Measurements from ENCODE around the gene CCDC33. TPM values are rescaled to one million over a fixed set of nuclear protein-coding genes. Genes with fewer than 3 reads are reported as not detected.

The CCDC33 gene
- total and polyA plus RNA-seq, 4 donors, result 0.99 to 7.4 (median 2.6) TPM

GRCh38 chr15:74262151-74262550 lies 26.0 kb downstream of the CCDC33 start:
- no peaks in the 10 kb centered on the region for H3K36me3 ChIP-seq (ENCODE audit: control insufficient read depth, insufficient read depth, low read length)
- peaks cover 2% of the 10 kb centered on the region for H3K27me3 ChIP-seq (ENCODE audit: control insufficient read depth, insufficient read depth, low read length)
- peaks cover 47% of the 10 kb centered on the region for H3K4me1 ChIP-seq (ENCODE audit: control insufficient read depth, insufficient read depth, low read length)
- WGBS (ENCODE audit: insufficient coverage), result 88% methylated on average over 1 of the region's 2 CpGs
- no peak for DNase-seq (ENCODE audit: low read depth in 4 of 6, low spot score in 6 of 6)
- H3K4me3 ChIP-seq (ENCODE audit: low read depth, low read length), result no peak overlapping the region
- H3K27ac ChIP-seq (ENCODE audit: low read depth, low read length), result no peak overlapping the region
- H3K9me3 ChIP-seq (ENCODE audit: control insufficient read depth, insufficient read depth, low read length), result no peaks in the 10 kb centered on the region

- WGBS (ENCODE audit: insufficient coverage), result 44% methylated on average over 3 of the region's 5 CpGs
- Histone ChIP-seq H3K4me3 (ENCODE audit: low read depth, low read length) (no peak overlapping the region), H3K9me3 (ENCODE audit: control insufficient read depth, insufficient read depth, low read length) (no peaks in the 10 kb centered on the region), H3K4me1 (ENCODE audit: control insufficient read depth, insufficient read depth, low read length) (peaks cover 46% of the 10 kb centered on the region), H3K36me3 (ENCODE audit: control insufficient read depth, insufficient read depth, low read length) (no peaks in the 10 kb centered on the region), H3K27ac (ENCODE audit: low read depth, low read length) (no peak overlapping the region), H3K27me3 (ENCODE audit: control insufficient read depth, insufficient read depth, low read length) (peaks cover 2% of the 10 kb centered on the region)
- peak in 1 of 6 donors; percentile 85 for DNase-seq (ENCODE audit: low read depth in 4 of 6, low spot score in 6 of 6)
These were observed 26.5 kb downstream of the CCDC33 start for GRCh38 chr15:74262625-74263024.

- peaks cover 44% of the 10 kb centered on the region for H3K4me1 ChIP-seq (ENCODE audit: control insufficient read depth, insufficient read depth, low read length)
These were observed 27.3 kb downstream of the CCDC33 start for GRCh38 chr15:74263466-74263865.

DNA sequence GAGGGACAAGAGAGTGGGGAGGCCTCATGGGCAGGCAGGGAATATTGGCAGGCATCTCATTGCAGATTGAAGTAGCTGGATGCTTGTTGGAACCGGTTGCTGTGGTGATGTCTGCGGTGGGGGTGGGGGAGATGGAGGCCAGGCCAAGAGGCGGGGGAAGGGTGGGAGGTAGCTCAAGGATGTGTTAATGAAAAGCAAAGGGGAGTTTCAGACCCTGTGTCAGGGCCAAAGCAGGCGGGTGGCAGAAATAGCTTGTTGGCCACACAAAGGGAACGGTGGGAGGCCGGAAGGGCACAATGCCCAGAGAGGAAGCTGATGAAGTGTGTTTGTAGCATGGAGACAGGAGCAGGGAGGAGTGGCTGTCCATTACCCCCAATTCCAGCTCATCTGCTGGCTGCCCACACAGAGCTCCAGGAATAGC lies 28.0 kb downstream of the CCDC33 start:
- H3K4me1 ChIP-seq (ENCODE audit: control insufficient read depth, insufficient read depth, low read length), result peaks cover 38% of the 10 kb centered on the region
- no peak overlapping the region for H3K4me3 ChIP-seq (ENCODE audit: low read depth, low read length)
- no peaks in the 10 kb centered on the region for H3K36me3 ChIP-seq (ENCODE audit: control insufficient read depth, insufficient read depth, low read length)
- no peak overlapping the region for H3K27ac ChIP-seq (ENCODE audit: low read depth, low read length)
- no peaks in the 10 kb centered on the region for H3K9me3 ChIP-seq (ENCODE audit: control insufficient read depth, insufficient read depth, low read length)
- WGBS (ENCODE audit: insufficient coverage), result 17% methylated on average over 6 of the region's 6 CpGs
- H3K27me3 ChIP-seq (ENCODE audit: control insufficient read depth, insufficient read depth, low read length), result peaks cover 2% of the 10 kb centered on the region
- peak in 2 of 6 donors; percentile 89 to 92 for DNase-seq (ENCODE audit: low read depth in 4 of 6, low spot score in 6 of 6)

More at GRCh38 chr15:74263466-74263865, 27.3 kb downstream of the CCDC33 start:
- no peaks in the 10 kb centered on the region for H3K9me3 ChIP-seq (ENCODE audit: control insufficient read depth, insufficient read depth, low read length)
- no peak overlapping the region for H3K4me3 ChIP-seq (ENCODE audit: low read depth, low read length)
- no peak overlapping the region for H3K27ac ChIP-seq (ENCODE audit: low read depth, low read length)
- H3K36me3 ChIP-seq (ENCODE audit: control insufficient read depth, insufficient read depth, low read length), result no peaks in the 10 kb centered on the region
- DNase-seq (ENCODE audit: low read depth in 4 of 6, low spot score in 6 of 6), result peak in 2 of 6 donors; percentile 68 to 84
- WGBS (ENCODE audit: insufficient coverage), result 61% methylated on average over 5 of the region's 5 CpGs
- H3K27me3 ChIP-seq (ENCODE audit: control insufficient read depth, insufficient read depth, low read length), result peaks cover 2% of the 10 kb centered on the region

DNA sequence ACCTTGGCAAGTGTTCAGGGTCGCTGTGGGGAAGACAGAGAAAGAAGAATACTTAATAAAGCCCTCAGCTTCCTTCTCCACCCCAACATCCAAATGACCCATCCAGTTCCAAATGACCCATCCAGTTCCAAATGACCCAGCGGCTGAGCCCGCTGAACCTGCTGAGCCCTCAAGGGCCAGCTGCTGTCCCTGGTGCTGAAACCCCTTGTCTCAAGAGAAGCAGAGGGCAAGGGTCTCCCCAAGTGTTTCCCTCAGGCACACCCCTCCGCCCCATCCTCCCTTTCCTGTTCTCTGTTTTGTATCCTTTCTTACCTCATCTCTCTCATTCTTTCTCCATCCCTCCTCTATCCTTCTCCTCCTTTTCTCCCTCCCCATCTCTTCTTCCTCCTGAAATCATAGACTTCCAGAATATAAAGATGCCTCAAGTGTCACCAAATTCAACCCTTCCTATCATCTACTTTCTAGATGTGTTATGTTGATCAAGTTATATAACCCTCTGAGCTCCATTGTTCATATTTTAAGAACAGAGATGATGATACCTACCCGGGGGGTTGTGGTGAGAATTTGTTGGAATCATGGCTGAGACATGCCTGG lies 29.0 kb downstream of the CCDC33 start:
- Histone ChIP-seq H3K4me1 (ENCODE audit: control insufficient read depth, insufficient read depth, low read length) (peaks cover 33% of the 10 kb centered on the region), H3K27me3 (ENCODE audit: control insufficient read depth, insufficient read depth, low read length) (peaks cover 3% of the 10 kb centered on the region), H3K9me3 (ENCODE audit: control insufficient read depth, insufficient read depth, low read length) (no peaks in the 10 kb centered on the region), H3K27ac (ENCODE audit: low read depth, low read length) (no peak overlapping the region), H3K4me3 (ENCODE audit: low read depth, low read length) (no peak overlapping the region), H3K36me3 (ENCODE audit: control insufficient read depth, insufficient read depth, low read length) (no peaks in the 10 kb centered on the region)
- peak in 1 of 6 donors; percentile 64 for DNase-seq (ENCODE audit: low read depth in 4 of 6, low spot score in 6 of 6)
- 32% methylated on average over 3 of the region's 5 CpGs for WGBS (ENCODE audit: insufficient coverage)

- H3K27ac ChIP-seq (ENCODE audit: low read depth, low read length), result no peak overlapping the region
- 58% methylated on average over 6 of the region's 6 CpGs for WGBS (ENCODE audit: insufficient coverage)
- no peaks in the 10 kb centered on the region for H3K36me3 ChIP-seq (ENCODE audit: control insufficient read depth, insufficient read depth, low read length)
- H3K27me3 ChIP-seq (ENCODE audit: control insufficient read depth, insufficient read depth, low read length), result peaks cover 6% of the 10 kb centered on the region
- no peak overlapping the region for H3K4me3 ChIP-seq (ENCODE audit: low read depth, low read length)
- H3K9me3 ChIP-seq (ENCODE audit: control insufficient read depth, insufficient read depth, low read length), result no peaks in the 10 kb centered on the region
- DNase-seq (ENCODE audit: low read depth in 4 of 6, low spot score in 6 of 6), result peak in 1 of 6 donors; percentile 55
- H3K4me1 ChIP-seq (ENCODE audit: control insufficient read depth, insufficient read depth, low read length), result peaks cover 21% of the 10 kb centered on the region
These were observed 31.9 kb downstream of the CCDC33 start for GRCh38 chr15:74268020-74268419.

GRCh38 chr15:74269362-74270035 lies 33.4 kb downstream of the CCDC33 start:
- Histone ChIP-seq H3K4me3 (ENCODE audit: low read depth, low read length) (no peak overlapping the region), H3K4me1 (ENCODE audit: control insufficient read depth, insufficient read depth, low read length) (peaks cover 6% of the 10 kb centered on the region), H3K27me3 (ENCODE audit: control insufficient read depth, insufficient read depth, low read length) (peaks cover 6% of the 10 kb centered on the region), H3K27ac (ENCODE audit: low read depth, low read length) (no peak overlapping the region), H3K9me3 (ENCODE audit: control insufficient read depth, insufficient read depth, low read length) (no peaks in the 10 kb centered on the region), H3K36me3 (ENCODE audit: control insufficient read depth, insufficient read depth, low read length) (no peaks in the 10 kb centered on the region)
- no peak for DNase-seq (ENCODE audit: low read depth in 4 of 6, low spot score in 6 of 6)
- WGBS (ENCODE audit: insufficient coverage), result 90% methylated on average over 8 of the region's 8 CpGs

DNA sequence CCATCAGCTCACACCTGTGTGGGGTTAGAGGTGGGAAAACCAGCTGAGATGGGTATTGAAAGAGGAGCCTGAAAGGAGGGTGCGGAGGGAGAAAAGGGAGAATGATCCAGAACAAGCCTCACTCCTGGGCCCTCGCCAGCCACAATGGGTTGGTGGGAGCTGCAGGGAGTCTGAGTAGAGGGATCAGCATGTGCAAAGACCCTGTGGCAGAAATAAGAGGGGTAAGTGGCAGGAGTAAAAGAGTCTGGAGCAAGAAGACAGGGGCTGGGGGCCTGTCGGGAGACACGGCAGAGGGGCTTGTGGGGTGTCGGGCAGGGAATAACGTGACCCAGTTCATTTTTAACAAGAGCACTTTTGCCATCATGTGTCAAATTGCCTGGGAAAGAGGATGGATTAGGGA lies 34.0 kb downstream of the CCDC33 start:
- no peak overlapping the region for H3K4me3 ChIP-seq (ENCODE audit: low read depth, low read length)
- peaks cover 6% of the 10 kb centered on the region for H3K27me3 ChIP-seq (ENCODE audit: control insufficient read depth, insufficient read depth, low read length)
- no peak overlapping the region for H3K27ac ChIP-seq (ENCODE audit: low read depth, low read length)
- WGBS (ENCODE audit: insufficient coverage), result 92% methylated on average over 6 of the region's 6 CpGs
- DNase-seq (ENCODE audit: low read depth in 4 of 6, low spot score in 6 of 6), result no peak
- no peaks in the 10 kb centered on the region for H3K9me3 ChIP-seq (ENCODE audit: control insufficient read depth, insufficient read depth, low read length)
- peaks cover 5% of the 10 kb centered on the region for H3K4me1 ChIP-seq (ENCODE audit: control insufficient read depth, insufficient read depth, low read length)
- no peaks in the 10 kb centered on the region for H3K36me3 ChIP-seq (ENCODE audit: control insufficient read depth, insufficient read depth, low read length)

DNA sequence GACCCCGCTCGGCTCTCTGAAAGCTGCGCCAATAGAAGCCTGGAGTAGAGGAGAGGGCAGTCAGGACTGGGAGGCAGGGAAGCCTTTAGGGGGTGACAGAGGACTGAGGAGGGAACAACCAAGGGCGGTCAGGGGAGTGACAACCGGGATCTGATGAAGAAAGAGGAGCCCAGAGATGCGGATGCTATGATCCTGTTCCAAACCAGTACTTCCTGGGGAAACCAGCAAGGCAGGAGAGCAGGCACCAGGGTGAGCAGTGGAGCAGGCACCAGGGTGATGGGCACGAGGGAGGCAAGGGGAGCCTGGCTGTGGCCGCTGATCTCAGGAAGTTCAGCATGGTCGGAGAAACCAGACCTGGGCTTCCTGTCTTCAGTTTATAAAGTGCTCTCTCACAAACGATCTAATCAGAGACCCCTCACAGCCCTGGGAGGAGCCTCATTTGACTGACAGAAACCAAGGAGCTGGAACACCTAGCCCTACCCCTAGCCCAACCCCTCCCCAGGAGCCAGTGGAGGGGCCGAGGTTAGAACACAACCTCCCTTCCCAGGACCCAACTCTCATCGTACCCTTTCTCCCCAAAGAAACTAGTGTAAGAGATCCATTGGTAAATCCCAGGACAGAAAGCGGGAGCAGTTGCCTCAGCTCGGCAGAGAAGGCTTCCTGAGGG lies 34.9 kb downstream of the CCDC33 start:
- Histone ChIP-seq H3K27me3 (ENCODE audit: control insufficient read depth, insufficient read depth, low read length) (peaks cover 6% of the 10 kb centered on the region), H3K4me1 (ENCODE audit: control insufficient read depth, insufficient read depth, low read length) (peaks cover 5% of the 10 kb centered on the region), H3K9me3 (ENCODE audit: control insufficient read depth, insufficient read depth, low read length) (no peaks in the 10 kb centered on the region), H3K27ac (ENCODE audit: low read depth, low read length) (no peak overlapping the region), H3K36me3 (ENCODE audit: control insufficient read depth, insufficient read depth, low read length) (no peaks in the 10 kb centered on the region), H3K4me3 (ENCODE audit: low read depth, low read length) (no peak overlapping the region)
- WGBS (ENCODE audit: insufficient coverage), result 54% methylated on average over 13 of the region's 14 CpGs
- DNase-seq (ENCODE audit: low read depth in 4 of 6, low spot score in 6 of 6), result no peak
